ENCODE measurements around the gene DAAM2. TPM values are rescaled to one million over a fixed set of nuclear protein-coding genes. Genes with fewer than 3 reads are reported as not detected.

DAAM2 gene
- total and polyA plus RNA-seq, 2 of the 8 experiments (the other 6 are each of a cell fraction or from before 2014, with no cell fraction given) = 1.5 to 2.9 TPM

GRCh38 chr6:39902786-39903465, 110.8 kb downstream of the DAAM2 start:
- Histone ChIP-seq H3K14ac (ENCODE audit: insufficient read length) (no peak overlapping the region), H2AFZ (ENCODE audit: low read length) (no peak overlapping the region), H3K27ac (ENCODE audit: low read depth, low read length) (no peak overlapping the region), H3K23me2 (ENCODE audit: low read depth, low read length) (no peaks in the 10 kb centered on the region), H4K91ac (replicated peaks; ENCODE audit: insufficient read length, low read length) (no peak overlapping the region), H3K9me3 (ENCODE audit: insufficient read depth in 2 of 2, low read depth in 1 of 2, low read length in 1 of 2) (no peaks in the 10 kb centered on the region), H4K5ac (ENCODE audit: insufficient read length, low read depth, low read length) (no peak overlapping the region), H3K4me1 (replicated peaks in 1 of 4; ENCODE audit: control insufficient read depth in 3 of 4, insufficient read depth in 4 of 4, low read length in 3 of 4) (peaks cover 0 to 6% (median under 1%) of the 10 kb centered on the region in 4 experiments; a peak in 3 of 7 replicates), H4K8ac (ENCODE audit: extremely low read depth, insufficient read depth, low read length) (no peak overlapping the region), H3K79me1 (ENCODE audit: low read depth, low read length) (no peaks in the 10 kb centered on the region), H3K9ac (replicated peaks in 1 of 4; ENCODE audit: extremely low read depth in 1 of 4, low read depth in 3 of 4, low read length in 3 of 4) (no peak overlapping the region), H2BK12ac (ENCODE audit: low read depth, low read length) (no peak overlapping the region), H2BK15ac (ENCODE audit: low read length) (no peak overlapping the region), H3K79me2 (ENCODE audit: control insufficient read depth in 1 of 2, insufficient read depth in 2 of 2, low read length in 2 of 2) (no peaks in the 10 kb centered on the region), H3K27me3 (replicated peaks in 1 of 4; ENCODE audit: control insufficient read depth in 3 of 4, extremely low read depth in 1 of 4, insufficient read depth in 3 of 4, low read length in 3 of 4) (0 out of 7 replicates have a peak, but pooled peaks cover 0 to 2% (median 0%) of the 10 kb centered on the region in 4 experiments), H3K18ac (ENCODE audit: extremely low read depth, low read length) (no peak overlapping the region), H3K4ac (replicated peaks; ENCODE audit: insufficient read length, low read depth, low read length) (no peak overlapping the region), H4K20me1 (replicated peaks in 1 of 2; ENCODE audit: control insufficient read depth in 1 of 2, insufficient read depth in 2 of 2, low read length in 2 of 2) (no peaks in the 10 kb centered on the region), H3K4me2 (ENCODE audit: insufficient read depth in 1 of 2, low read depth in 2 of 2, low read length in 2 of 2) (no peak overlapping the region), H3K56ac (replicated peaks; ENCODE audit: insufficient read length, low read depth, low read length) (no peak overlapping the region), H3K23ac (ENCODE audit: insufficient read length) (no peak overlapping the region), H2BK120ac (replicated peaks; ENCODE audit: low read depth, low read length) (no peak overlapping the region), H2BK5ac (ENCODE audit: low read depth, low read length) (no peak overlapping the region), H2AK5ac (ENCODE audit: low read depth, low read length) (no peak overlapping the region), H3K4me3 (ENCODE audit: extremely low read depth in 1 of 4, insufficient read depth in 2 of 4, low read depth in 3 of 4, low read length in 4 of 4) (no peak overlapping the region), H3K36me3 (ENCODE audit: control insufficient read depth in 2 of 4, insufficient read depth in 4 of 4, low read length in 3 of 4) (peaks cover 0 to 4% (median 0%) of the 10 kb centered on the region in 4 experiments; a peak in 1 of 8 replicates), H2BK20ac (ENCODE audit: low read length) (no peak overlapping the region)
- ChIA-PET POLR2A (ENCODE audit: partially characterized antibody) (interaction anchor here (1.7 kb wide), 1 partner anchor 9 kb away, joined by 5 read pairs; no protein-coding TSS in a partner anchor), CTCF (ENCODE audit: partially characterized antibody) (interaction anchor here (0.7 to 1.6 kb wide), 7 partner anchors 9 to 555 kb away, joined by 3 to 5 read pairs (median 3); no protein-coding TSS in a partner anchor)
- WGBS, 2 experiments (ENCODE audit: extremely low coverage in 1 of 2, insufficient coverage in 1 of 2, insufficient read length in 1 of 2, insufficient replicate concordance in 2 of 2, low coverage in 1 of 2, low lambda C conversion rate in 2 of 2, missing lambda C conversion rate in 1 of 2) = 94% methylated on average over 4 of the region's 4 CpGs; no CpG with 5 or more reads in 1 of the 2 experiments
- FAIRE-seq (no peak), DNase-seq (ENCODE audit: low read depth in 1 of 2, low spot score in 2 of 2) (no peak)
- TF ChIP-seq SIRT6 (IDR thresholded peaks at IDR 0.05; ENCODE audit: low read length) (no peak), KDM1A (IDR thresholded peaks at IDR 0.05; ENCODE audit: borderline replicate concordance, low read length) (no peak), TAF1 (IDR thresholded peaks at IDR 0.05; ENCODE audit: low read depth, low read length) (no peak), SRF (IDR thresholded peaks at IDR 0.05; ENCODE audit: low read depth, low read length) (no peak), CHD1 (IDR thresholded peaks at IDR 0.05; ENCODE audit: low read depth, low read length) (no peak), CTCF (IDR thresholded peaks at IDR 0.05; ENCODE audit: control extremely low read depth in 1 of 3, insufficient read depth in 1 of 3, low read depth in 1 of 3, low read length in 3 of 3) (peak in 1 of 3 experiments; percentile 27; a peak in 2 of 4 replicates), KDM5A (IDR thresholded peaks at IDR 0.05; ENCODE audit: low read length) (no peak), POU5F1 (IDR thresholded peaks at IDR 0.05; ENCODE audit: low read depth, low read length) (no peak), CHD2 (IDR thresholded peaks at IDR 0.05; ENCODE audit: low read length) (no peak), RNF2 (IDR thresholded peaks at IDR 0.05; ENCODE audit: borderline replicate concordance, low read depth, low read length, missing control alignments, poor library complexity, severe bottlenecking) (no peak)
